Activated CD4-positive, alpha-beta T cell treated with anti-CD3 and anti-CD28 coated beads, Interleukin-10, Interleukin-2, amounts not matched to agents 100 ng/mL and 50 ng/mL, durations not matched to agents 16 hours and 8 hours (primary cell): ENCODE results near the gene LITAF.
"Not testable (repeated sequence)": the region's sequence is repeated elsewhere in the genome, so short reads cannot be mapped to it uniquely, and the experiment has no call there.

ENCODE experiments used
- DNase-seq: peaks from one replicate; pipeline ENCODE4 v3.0.0-alpha.2; 2020

Gene LITAF

DNA sequence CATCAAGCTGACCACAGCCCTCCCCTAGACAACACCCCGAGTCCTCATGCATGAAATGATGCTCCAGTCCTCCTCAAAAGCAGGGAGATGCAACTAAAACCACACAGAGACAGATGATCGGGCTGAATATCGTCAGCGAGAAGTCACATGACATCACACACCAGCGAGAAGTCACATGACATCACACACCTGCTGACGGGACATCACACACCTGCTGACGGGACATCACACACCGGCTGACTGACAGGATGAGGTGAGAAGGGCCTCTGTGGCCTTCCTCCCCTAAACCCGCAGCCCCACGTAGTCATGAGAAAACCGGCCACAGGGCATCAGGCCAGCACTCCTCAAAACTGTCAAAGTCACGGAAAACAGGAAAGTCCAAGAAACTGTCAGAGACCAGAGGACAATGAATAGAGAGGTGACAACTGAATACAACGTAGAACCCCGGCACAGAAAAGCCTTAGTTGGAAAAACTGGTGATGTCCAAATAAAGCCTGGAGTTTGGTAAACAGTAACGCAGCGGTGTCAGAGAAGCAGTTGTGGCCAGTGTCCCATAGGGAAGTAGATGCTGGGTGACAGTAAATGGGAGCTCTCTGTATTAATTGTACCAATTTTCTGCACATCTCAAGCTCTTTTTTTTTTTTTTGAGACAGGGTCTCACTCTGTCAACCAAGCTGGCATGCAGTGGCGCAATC is 14.3 kb downstream of the LITAF start:
- peak; percentile 29 for DNase-seq

DNA sequence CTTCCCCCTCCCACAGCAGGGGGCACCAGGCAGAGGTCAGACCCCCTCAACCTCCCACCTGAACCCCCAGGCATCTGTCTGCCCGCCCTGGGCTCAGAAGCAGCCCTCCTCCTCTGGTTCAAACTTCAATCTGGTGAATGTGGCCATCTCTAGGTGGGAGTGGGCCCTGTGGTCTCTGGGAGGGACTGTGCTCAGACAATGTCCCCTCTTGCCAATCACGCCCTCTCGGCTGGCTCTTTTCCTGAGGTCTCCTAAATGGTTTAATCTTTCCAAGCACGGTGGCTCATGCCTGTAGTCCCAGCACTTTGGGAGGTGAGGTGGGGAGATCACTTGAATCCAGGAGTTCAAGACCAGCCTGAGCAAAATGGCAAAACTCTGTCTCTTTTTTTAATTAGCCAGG is 15.2 kb downstream of the LITAF start:
- no peak for DNase-seq

DNA sequence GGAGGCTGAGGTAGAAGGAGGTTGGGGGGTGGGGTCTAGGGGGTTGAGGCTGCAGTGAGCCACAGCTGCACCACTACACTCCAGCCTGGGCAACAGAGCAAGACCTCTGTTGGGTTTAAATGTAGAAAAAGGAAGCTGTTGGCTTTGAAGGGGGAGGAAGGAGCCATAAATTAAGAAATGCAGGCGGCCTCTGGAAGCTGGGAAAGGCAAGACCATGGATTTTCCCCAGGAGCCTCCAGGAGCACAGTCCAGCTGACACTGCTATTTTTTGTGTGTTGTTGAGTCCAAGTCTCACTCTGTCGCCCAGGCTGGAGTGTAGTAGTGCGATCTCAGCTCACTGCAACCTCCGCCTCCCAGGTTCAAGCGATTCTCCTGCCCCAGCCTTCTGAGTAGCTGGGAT is 15.9 kb downstream of the LITAF start:
- DNase-seq = no peak

DNA sequence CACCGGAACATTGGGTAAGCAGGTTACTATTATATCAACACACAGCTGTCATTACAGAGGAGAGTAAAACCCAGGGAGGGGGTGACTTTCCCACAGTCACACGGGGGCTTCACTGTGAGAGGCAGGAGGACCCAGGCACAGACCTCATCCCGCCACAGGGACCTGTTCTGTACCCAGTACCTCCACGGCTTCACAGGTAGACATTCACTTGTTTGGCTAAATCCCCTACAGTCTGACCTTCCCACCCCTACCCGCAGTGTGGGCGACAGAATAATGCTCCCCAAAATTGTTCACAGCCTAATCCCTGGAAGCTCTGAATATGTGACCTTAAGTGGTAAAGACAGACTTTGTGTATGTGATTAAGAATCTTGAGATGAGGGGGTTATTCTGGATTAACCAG is 16.5 kb downstream of the LITAF start:
- DNase-seq = no peak

DNA sequence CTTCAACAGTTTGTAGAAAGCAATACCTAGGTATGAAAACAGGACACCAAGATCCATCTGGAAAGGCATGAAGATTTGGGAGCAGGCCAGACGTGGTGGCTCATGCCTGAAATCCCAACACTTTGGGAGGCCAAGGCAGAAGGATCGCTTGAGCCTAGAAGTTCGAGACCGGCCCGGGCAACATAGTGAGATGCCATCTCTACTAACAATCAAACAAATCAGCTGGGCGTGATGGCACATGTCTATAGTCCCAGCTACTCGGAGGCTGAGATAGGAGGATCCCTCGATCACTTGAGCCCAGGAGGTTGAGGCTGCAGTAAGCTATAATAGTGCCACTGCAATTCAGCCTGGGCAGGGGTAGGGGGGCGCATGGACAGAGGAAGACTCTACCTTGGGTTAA is 20.3 kb downstream of the LITAF start:
- DNase-seq = no peak

DNA sequence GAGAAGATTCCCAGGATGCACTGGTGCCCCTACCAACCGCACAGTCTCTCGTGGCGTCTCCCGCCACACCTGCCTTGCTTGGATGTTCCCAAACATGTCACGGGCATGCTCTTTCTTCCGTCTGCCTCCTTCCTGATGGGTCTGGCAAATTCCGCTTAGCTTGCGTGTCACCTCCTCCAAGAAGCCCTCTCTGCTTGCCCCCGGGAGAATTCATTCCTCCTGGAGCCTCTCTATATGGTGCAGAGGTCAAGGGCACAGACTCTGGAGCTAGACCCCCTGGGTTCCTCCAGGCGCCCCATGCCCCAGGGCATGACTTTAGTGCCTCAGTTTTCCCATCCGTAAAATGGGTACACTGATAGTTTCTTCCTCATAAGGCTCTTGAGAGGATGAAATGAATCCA is 21.1 kb downstream of the LITAF start:
- no peak for DNase-seq

DNA sequence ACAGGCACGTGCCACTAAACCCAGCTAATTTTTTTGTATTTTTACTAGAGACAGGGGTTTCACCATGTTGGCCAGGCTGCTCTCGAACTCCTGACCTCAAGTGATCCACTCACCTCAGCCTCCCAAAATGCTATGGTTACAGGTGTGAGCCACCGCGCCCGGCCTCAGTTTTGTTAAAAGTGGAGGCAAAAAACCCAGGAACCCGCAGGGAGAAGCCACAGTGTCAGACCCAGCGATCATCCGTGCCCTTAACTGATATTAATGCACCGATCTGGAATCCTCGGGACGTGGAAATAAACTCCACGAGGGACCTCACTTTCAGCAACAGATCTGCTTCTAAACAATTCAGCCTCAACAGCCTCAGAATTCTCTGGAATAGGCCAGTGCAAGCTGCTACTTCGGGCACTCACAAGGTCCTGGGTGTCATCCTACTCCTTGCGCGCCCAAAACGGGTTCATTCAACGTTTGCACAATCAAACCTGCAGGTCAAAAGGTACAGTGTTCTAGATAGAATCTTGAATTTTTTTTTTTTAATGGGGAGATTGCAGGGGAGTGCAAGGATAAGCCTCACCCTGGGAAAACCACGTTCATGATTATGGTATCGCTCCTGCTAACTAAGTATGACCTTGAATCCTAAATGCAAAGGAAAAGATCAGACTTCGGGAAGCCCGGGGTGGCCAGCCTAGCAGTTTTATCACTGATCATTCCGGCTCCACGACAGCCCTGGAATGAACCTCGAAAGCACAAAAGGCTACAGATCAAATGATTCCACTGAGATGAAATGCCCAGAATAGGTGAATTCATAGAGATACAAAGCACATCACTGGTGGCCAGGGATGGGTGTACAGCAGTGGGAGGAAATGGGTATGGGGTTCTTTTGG is 22.4 kb downstream of the LITAF start:
- no peak for DNase-seq

DNA sequence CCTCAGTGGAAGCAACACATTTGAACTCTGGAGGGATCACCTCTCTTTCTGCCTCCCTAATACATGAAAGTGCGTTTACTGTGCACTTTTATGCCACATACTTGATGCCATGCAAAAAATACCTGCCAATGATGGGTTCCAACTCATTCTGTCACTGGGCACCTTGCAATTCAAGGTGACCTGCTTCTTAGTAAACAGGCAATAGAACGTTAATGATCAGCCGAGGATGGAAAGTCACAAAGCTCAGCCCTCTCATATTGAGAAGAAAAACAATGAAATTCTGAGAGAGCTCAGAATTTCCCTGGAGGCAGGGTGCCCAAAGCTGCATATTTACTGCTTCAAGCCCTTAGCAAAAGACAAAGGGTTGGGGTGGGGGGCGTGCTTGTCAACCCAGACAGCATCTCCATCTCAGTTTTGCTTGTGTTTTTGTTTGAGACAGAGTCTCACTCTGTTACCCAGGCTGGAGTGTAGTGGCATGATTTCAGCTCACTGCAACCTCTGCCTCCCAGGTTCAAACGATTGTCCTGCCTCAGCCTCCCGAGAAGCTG is 23.2 kb downstream of the LITAF start:
- DNase-seq = peak; percentile 14

DNA sequence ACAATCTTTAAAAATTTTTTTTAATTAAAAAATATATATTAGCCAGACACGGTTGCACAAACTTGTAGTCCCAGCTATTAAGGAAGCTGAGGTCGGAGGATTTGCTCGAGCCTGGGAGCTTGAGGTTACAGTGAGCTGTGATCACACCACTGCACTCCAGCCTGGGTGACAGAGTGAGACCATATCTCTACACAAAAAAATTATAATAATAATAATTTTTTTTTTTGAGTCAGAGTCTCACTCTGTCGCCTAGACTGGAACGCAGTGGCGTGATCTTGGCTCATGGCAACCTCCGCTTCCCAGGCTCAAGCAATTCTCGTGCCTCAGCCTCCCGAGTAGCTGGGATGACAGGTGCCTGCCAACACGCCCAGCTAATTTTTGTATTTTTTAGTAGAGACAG is 23.8 kb downstream of the LITAF start:
- DNase-seq = no peak

DNA sequence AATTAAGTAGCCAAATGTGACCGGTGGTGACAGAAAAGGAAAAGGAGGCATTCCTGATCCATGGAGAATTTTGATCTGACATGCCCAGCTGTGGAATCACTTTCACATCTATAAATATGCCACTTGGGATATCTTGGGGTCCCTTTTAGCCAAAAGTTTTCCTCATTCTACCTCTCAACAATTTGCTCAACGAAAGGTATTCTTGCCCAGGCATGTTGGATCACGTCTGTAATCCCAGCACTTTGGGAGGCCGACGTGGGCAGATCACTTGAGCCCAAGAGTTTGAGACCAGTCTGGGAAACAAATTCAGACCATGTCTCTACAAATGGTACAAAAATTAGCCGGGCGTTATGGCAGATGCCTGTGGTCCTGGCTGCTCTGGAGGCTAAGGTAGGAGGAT is 24.3 kb downstream of the LITAF start:
- no peak for DNase-seq

DNA sequence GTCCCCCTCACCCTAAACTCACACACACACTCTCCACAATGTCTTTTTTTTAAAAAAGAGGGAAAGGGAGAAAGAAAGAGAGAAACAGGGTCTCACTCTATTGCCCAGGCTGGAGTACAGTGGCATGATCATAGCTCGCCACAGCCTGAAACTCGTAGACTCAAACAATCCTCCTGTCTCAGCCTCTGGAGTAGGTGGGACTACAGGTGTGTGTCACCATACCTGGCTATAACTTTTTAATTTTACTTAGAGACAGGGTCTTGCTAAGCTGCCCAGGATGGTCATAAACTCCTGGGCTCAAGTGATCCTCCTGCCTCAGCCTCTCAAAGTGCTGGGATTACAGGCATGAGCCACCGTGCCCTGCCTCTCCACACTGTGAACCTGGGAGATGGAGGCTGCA is 24.9 kb downstream of the LITAF start:
- DNase-seq = no peak

DNA sequence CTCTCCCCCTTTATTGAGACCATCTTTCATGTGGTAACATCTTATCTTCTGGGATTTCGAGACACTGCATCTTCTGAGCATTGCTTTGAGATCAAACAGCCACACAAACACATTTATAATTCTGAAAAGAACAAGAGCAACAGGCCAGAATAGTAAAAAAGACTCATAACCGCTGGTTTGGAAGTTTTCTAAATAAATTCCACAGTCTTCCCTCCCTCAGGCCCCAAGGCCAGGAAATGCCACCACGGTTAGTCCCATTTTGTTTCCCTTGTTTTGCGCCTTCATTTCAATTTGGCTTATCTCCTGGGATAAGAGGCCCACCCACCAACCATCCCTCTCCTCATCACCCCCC is 25.3 kb downstream of the LITAF start:
- DNase-seq = no peak

DNA sequence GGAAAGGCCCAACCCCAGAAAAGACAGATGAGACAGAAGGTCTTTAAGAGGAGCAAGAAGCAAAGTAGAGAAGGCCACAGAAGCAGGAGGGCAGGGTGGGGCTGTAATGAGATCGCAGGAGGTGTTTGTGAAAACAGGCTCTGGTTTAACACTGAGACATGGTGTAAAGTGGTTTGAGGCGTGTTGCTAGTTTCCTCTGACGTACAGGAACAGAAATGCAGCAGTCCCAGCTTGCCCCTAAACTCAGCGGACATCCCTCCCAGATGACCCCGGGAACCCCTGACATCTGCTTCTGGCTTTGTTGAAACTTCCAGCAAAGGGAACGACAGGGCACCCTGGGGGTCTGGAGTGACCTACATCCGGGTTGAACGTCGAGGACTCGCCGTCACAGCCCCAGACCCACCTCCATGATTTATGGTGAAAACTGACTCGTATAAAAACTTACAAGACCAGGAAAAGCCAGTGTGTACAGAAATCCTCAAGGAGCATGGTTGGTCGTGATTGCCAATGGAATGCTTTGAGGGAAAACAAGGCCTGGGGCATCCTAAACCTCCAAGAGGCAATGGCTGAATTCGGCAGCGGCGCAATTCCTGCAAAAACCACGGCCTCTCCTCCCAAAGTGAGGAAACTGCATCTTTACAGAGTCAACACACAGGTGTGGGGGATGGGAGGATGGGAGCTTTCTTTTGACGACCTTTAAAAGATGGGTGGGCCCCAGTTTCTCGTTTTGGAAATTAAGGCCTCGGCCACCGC is 25.8 kb downstream of the LITAF start:
- DNase-seq = peak; percentile 69

DNA sequence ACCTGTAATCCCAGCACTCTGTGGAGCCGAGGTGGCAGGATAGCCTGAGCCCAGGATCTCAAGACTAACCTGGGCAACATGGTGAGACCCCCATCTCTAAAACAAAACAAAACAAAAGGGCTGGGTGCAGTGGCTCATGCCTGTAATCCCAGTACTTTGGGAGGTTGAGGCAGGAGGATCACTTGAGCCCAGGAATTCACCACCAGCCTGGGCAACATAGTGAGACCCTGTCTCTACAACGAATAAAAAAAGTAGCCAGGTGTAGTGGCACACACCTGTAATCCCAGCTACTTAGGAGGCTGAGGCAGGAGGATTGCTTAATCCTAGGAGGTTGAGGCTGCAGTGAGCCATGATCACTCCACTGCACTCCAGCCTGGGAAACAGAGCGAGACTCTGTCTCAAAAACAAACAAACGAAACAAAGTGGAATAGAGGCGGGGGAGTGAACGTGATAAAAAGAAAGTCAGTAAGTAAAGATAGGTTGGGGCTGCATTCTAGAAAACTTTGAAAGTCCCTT is 28.4 kb downstream of the LITAF start:
- not testable (repeated sequence) for DNase-seq

DNA sequence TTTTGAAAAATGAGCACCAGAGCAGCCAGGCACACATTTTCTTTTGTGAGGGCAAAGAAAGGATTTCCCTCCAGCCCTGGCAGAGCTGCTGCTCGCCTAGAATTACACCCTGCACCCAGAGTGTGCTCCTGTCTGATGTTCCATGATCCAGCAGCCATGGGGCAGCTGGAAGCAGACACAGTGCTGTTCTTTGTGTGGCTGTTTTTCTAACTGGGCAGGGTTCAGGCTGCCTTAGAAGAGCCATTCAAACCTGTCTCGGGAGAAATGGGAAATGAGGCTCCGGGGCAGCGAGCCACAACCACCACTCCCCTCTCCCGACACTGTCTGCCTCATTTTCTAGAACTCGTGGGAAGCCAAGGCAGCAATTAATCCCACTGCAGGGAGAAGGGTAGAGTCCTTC is 28.9 kb downstream of the LITAF start:
- DNase-seq = no peak

DNA sequence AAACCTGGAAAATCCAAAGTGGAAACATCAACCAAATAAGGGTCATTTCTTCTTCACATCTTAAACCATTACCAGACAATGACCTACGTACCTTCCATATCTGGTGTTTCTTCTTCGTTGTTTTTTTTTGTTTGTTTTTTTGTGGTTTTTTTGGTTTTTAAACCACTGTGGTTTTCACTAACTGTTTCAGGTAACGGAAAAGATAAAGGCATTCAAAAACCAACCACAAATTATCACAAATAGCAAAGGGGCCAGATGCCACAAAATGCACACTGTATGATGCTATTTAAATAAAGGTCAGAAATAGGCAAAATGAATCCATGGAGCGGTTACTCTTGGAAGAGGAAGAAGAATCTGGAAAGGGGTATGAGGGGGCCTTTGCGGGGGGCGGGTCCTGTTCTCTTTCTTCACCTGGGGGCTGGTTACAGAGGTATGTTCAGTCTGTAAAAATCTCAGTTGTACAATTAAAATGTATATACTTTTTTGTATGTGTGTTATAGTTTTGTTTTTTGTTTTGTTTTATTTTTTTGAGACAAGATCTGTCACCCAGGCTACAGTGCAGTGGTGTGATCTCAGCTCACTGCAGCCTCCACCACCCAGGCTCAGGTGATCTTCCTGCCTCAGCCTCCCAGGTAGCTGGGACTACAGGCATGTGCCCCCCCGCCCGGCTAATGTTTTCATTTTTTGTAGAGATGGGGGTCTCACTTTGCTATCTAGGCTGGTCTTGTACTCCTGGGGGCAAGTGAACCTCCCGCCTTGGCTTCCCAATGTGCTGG is 29.6 kb downstream of the LITAF start:
- DNase-seq = no peak

DNA sequence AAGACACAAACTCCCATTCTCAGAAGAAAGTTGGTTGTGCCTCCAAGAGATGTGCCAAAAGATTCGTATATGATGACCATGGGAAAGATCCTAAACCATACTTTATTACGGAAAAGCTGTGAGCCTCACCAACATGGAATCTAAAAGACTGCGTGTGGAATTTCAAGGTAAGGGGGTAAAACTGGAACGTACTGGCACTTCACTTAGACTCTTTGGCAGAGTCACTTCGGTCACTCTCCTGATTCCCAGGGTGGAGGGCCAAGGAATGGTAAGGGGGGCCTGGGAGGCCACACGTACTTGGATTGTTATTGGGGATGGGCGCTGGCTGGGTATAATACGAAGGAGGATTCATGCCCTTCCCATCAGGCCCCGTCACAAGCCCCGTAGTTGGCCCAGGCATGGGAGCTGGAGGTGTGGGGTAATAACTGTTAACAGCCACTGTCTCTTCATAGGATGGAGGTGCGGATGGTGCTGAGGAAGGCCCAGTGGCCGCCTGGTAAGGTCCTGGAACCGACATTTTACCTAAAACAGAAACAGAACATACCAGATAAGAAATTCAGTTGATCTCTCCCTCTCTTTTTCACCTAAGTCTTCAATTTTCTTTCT is 30.4 kb downstream of the LITAF start:
- DNase-seq = no peak

DNA sequence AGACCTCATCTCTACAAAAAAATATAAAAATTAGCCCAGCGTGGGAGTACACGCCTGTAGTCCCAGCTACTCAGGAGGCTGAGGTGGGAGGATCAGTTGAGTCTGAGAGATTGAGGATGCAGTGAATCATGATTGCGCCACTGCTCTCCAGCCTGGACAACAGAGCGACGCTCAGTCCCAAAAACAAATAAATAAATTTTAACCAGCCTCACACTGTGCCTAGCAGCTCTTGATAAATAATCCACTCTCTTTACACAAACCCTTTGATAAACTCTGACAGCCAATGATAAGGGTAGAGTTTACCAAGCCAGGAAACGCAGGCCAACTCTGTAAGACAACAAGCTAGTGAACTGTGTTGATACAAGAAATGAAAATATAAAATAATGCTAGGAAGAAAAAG is 32.7 kb downstream of the LITAF start:
- DNase-seq = no peak

DNA sequence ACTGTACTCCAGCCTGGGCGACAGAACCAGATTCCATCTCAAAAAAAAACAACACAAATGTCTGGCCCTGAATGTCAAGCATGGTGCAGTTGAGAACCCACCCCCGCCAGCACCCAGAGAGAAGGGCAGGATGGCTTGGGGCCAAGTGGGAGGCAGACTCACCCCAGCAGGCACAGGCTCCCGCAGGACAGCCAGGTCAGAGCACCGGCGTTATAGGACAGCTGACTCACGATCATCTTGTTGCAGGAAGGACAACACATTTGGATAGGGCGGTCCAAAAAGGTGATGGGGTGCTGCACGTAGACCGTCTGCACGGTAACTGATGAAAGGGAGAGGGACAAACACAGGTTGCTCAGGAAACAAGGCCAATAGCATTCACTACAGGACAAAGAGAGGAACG is 33.3 kb downstream of the LITAF start:
- DNase-seq = no peak

DNA sequence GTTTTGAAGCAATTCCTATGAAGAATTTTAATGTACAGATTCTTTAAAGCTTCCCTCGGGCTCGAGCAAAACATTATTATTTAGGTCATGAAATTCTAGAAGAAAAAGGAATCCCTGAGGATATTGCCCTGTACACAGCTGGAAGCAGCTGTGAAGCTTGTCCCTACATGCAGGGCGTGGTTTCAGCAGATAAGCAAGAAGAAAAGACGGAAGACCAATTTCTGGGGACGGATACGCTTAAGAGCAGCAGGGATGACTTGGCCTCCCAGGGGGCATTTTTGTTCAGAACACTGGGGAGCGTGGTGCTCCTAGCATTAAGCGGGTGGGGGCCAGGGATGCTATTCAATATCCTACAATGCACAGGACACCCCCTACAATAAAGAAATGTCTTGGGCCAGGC is 34.3 kb downstream of the LITAF start:
- DNase-seq = no peak

DNA sequence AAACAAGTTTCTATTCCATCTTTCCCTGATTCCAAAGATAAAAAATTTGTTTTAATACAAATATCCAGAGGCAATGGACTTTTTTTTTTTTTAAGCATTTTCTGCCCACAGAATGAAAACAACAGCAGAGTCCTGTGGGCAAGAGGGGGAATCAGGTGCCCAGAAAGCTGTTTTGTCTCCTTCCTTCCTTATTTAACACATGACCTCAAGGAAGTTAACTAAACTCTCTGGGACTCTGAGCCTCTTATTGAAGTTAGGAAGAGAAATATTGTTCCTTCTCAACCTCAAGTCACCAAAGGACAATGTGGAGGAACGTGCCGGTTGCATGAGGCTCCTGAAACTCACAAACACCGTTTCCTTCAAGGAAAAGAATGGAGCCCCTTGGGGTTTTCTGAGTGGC is 34.9 kb downstream of the LITAF start:
- DNase-seq = no peak
